ENCODE measurements around the gene PLBD1.

The PLBD1 gene

DNA sequence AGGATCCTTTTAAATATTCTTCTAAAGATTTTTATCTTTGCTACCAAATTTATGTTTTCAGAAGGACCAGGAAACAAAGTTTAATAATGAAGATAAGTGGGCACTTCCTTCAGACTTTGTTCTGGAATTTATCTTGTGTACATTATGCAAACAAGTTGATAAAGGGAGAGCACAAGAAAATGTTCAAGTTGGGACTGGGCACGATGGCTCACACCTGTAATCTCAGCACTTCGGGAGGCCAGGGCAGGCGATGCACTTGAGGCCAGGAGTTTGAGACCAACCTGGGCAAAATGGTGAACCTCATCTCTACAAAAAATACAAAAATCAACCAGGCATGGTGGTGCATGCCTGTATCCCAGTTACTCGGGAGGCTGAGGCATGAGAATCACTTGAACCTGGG lies 4.6 kb downstream of the PLBD1 start:
- TF ChIP-seq, protein P1, sequence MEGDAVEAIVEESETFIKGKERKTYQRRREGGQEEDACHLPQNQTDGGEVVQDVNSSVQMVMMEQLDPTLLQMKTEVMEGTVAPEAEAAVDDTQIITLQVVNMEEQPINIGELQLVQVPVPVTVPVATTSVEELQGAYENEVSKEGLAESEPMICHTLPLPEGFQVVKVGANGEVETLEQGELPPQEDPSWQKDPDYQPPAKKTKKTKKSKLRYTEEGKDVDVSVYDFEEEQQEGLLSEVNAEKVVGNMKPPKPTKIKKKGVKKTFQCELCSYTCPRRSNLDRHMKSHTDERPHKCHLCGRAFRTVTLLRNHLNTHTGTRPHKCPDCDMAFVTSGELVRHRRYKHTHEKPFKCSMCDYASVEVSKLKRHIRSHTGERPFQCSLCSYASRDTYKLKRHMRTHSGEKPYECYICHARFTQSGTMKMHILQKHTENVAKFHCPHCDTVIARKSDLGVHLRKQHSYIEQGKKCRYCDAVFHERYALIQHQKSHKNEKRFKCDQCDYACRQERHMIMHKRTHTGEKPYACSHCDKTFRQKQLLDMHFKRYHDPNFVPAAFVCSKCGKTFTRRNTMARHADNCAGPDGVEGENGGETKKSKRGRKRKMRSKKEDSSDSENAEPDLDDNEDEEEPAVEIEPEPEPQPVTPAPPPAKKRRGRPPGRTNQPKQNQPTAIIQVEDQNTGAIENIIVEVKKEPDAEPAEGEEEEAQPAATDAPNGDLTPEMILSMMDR (IDR thresholded peaks at IDR 0.05) = no peak

- TF ChIP-seq, protein P1 (IDR thresholded peaks at IDR 0.05) = no peak
These were observed 5.4 kb downstream of the PLBD1 start for GRCh38 chr12:14562279-14562678.

DNA sequence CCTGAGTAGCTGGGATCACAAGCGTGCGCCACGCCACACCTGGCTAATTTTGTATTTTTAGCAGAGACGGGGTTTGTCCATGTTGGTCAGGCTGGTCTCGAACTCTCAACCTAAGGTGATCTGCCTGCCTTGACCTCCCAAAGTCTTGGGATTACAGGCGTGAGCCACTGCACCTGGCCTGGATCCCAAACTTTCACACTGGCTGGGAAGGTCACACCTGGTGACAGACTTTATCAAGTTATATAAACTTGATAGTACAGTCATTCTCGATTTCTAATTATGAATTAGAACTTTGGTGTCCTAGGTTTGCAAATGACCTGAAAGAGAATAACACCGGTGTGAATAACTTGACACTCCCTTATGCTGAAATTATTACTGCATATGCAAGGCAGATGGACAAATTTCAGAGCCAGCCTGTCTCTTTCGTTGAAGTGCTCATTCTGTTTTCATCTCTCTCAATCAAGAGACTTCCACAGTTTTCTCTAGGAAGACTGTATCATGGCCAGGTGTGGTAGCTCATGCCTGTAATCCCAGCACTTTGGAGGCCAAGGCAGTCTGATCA lies 5.9 kb downstream of the PLBD1 start:
- TF ChIP-seq, protein P1 (IDR thresholded peaks at IDR 0.05) = no peak

- TF ChIP-seq, protein P1 (IDR thresholded peaks at IDR 0.05) = no peak
These were observed 6.6 kb downstream of the PLBD1 start for GRCh38 chr12:14560904-14561574.

- TF ChIP-seq, protein P1 (IDR thresholded peaks at IDR 0.05) = no peak
These were observed 9.2 kb downstream of the PLBD1 start for GRCh38 chr12:14558473-14558959.

- TF ChIP-seq, protein P1 (IDR thresholded peaks at IDR 0.05) = no peak
These were observed 9.7 kb downstream of the PLBD1 start for GRCh38 chr12:14557966-14558365.

DNA sequence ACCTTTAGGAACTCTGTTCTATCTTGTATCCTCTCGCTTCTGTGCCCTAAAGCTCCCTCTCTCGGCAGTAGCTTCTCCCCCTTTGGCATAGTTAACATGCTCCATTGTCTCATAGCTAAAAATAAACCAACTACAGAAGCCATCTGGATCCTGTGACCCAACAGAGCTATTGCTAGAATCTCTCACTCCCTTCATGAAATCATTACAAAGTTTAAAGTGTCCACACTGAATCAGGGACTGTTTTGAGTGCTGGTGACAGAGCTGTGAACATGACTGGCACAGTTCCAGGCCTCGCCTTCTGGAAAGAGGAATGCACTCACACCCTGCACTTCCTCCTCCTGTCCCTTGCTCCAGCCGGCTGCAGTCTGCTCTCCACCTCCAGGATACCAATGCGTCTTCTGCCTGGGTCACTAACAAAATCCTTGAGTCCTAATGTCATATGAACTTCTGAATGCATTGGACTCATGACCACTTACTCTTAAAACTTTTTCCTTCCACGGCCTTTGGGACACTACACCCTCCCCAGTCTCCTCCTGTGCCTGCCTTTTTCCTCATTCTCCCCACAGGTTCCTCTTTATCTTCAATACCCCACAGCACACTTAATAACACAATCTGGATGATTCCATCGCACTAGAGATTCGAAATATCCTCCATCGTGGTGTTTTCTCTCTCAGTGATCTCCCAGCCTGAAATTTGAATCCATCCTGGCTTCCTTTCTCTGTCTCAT lies 13.2 kb downstream of the PLBD1 start:
- TF ChIP-seq, protein P1 (IDR thresholded peaks at IDR 0.05) = no peak
